Body of pancreas (tissue), 4 donors: ENCODE measurements around the gene GLI1. TPM values are rescaled to one million over a fixed set of nuclear protein-coding genes. Genes with fewer than 3 reads are reported as not detected.
A peak's percentile ranks its signal among the peaks of the same experiment; 100 is the strongest.

Experiments
- ATAC-seq: fragments of 150-250 bp; one replicate; pipeline ENCODE4 v1.9.1; 2016
- DNase-seq, 4 donors: peaks; one replicate each; pipeline ENCODE4 v3.0.0-alpha.2; 2019
- H3K27ac ChIP-seq, 4 donors: fragments of 200-600 bp; sonication (generic); 1 replicate in 3 of 4; 2 replicates in 1 of 4; pipeline versions ENCODE4 v1.5.1 to v1.6.1; 2016 to 2019; ENCODE audit warnings: mild to moderate bottlenecking in 1 of 4, mixed read lengths in 1 of 4, moderate library complexity in 1 of 4
- H3K27me3 ChIP-seq, 2 donors: fragments of 200-600 bp; sonication (generic); one replicate each; pipeline ENCODE4 v1.6.0; 2016; ENCODE audit warnings: mild to moderate bottlenecking in 1 of 2
- H3K36me3 ChIP-seq, 2 donors: fragments of 200-600 bp; sonication (generic); replicated peaks in 1 of 2; 2 replicates each; pipeline ENCODE4 v1.5.1; 2016; ENCODE audit warnings: low read depth in 2 of 2; ENCODE audit not compliant: insufficient read depth in 1 of 2
- H3K4me1 ChIP-seq: fragments of 200-600 bp; sonication (generic); one replicate; pipeline ENCODE4 v1.6.0; 2016
- H3K4me3 ChIP-seq, 2 donors: fragments of 200-600 bp; sonication (generic); 1 replicate in 1 of 2; 2 replicates in 1 of 2; pipeline ENCODE4 v1.5.1; 2016 to 2019
- H3K9me3 ChIP-seq, 3 donors: fragments of 200-600 bp; sonication (generic); 1 replicate in 2 of 3; 2 replicates in 1 of 3; pipeline ENCODE4 v1.5.1; 2016
- CTCF ChIP-seq, 7 experiments: fragments of 450-650 bp in 4 of 7; fragments of 200-600 bp in 3 of 7; sonication (generic) in 3 of 7; IDR thresholded peaks; one replicate each; pipeline ENCODE4 v1.5.1; 2016 to 2019; ENCODE audit warnings: antibody characterized with exemption in 7 of 7
- POLR2A ChIP-seq, 3 donors: fragments of 450-650 bp; IDR thresholded peaks; one replicate each; pipeline ENCODE4 v1.6.1; 2016; ENCODE audit warnings: antibody characterized with exemption in 3 of 3, mild to moderate bottlenecking in 2 of 3
- WGBS, 2 donors: methylation state at CpG; one replicate each; pipeline ENCODE4 v1.1.5; 2017; 5-methylcytosine and 5-hydroxymethylcytosine counted together
- intact Hi-C: fragments of 100-400 bp; cut with DNase I; formaldehyde crosslinking; loops from one replicate; pipeline ENCODE4 v1.15.1; 2023
- total RNA-seq, 2 donors: library from RNA; depleted of rRNA; stranded (reverse); fragments of >200 nt; gene quantifications; one replicate each; pipeline ENCODE4 v1.1.0, GENCODE V29; 2016

The GLI1 gene
- total RNA-seq, 2 donors from 2014 or later = 1.0 TPM; not detected in 1

- Histone ChIP-seq H3K9me3 (no peaks in the 10 kb centered on the region), H3K27me3 (peaks cover 0 to 17% of the 10 kb centered on the region in 2 donors), H3K36me3 (no peaks in the 10 kb centered on the region), H3K4me1 (peaks cover 15% of the 10 kb centered on the region), H3K27ac (no peak overlapping the region), H3K4me3 (peak overlapping the region in 1 of 2 donors; percentile 16)
- intact Hi-C loops = no loop called here
- WGBS, 2 donors = 13 to 14% methylated on average over 16 to 84 of the region's 84 CpGs
- peak; percentile 48 to 60 (median 53) for DNase-seq
- ATAC-seq = peak; percentile 64
- TF ChIP-seq POLR2A (IDR thresholded peaks at IDR 0.05) (no peak), CTCF (IDR thresholded peaks at IDR 0.05) (no peak)
Measured at GRCh38 chr12:57475271-57476161, 15.9 kb downstream of the GLI1 start.

- intact Hi-C loops = no loop called here
- 18 to 61% methylated on average over 10 to 28 of the region's 29 CpGs for whole genome bisulfite sequencing, 2 donors
- peaks cover 0 to 17% of the 10 kb centered on the region in 2 donors for H3K27me3 ChIP-seq
- DNase-seq (peak in 1 of 4 donors; percentile 31), ATAC-seq (peak; percentile 22)
- no peaks in the 10 kb centered on the region for H3K9me3 ChIP-seq
- TF ChIP-seq CTCF (IDR thresholded peaks at IDR 0.05) (peak in 4 of 7 experiments; percentile 3 to 26 (median 15)), POLR2A (IDR thresholded peaks at IDR 0.05) (no peak)
- no peaks in the 10 kb centered on the region for H3K36me3 ChIP-seq
- no peak overlapping the region for H3K27ac ChIP-seq
- peak overlapping the region in 1 of 2 donors; percentile 16 for H3K4me3 ChIP-seq
- peaks cover 15% of the 10 kb centered on the region for H3K4me1 ChIP-seq
Measured at GRCh38 chr12:57476162-57476992, 16.8 kb downstream of the GLI1 start.

GRCh38 chr12:57476993-57477709 is 17.6 kb downstream of the GLI1 start:
- no peak for TF ChIP-seq CTCF (IDR thresholded peaks at IDR 0.05)
- 80 to 89% methylated on average over 12 of the region's 15 CpGs for WGBS, 2 donors
- Histone ChIP-seq H3K27ac (peak overlapping the region in 1 of 4 donors; percentile 43), H3K27me3 (peaks cover 0 to 17% of the 10 kb centered on the region in 2 donors), H3K4me3 (no peak overlapping the region), H3K36me3 (no peaks in the 10 kb centered on the region), H3K9me3 (no peaks in the 10 kb centered on the region), H3K4me1 (peaks cover 15% of the 10 kb centered on the region)
- ATAC-seq = no peak
- intact Hi-C loops = no loop called here
- no peak for DNase-seq

GRCh38 chr12:57477710-57478681 is 18.4 kb downstream of the GLI1 start:
- TF ChIP-seq POLR2A (IDR thresholded peaks at IDR 0.05) = peak in 1 of 3 donors; percentile 21
- no peak for TF ChIP-seq CTCF (IDR thresholded peaks at IDR 0.05)
- Histone ChIP-seq H3K27ac (peak overlapping the region in 2 of 4 donors; percentile 41 to 59), H3K4me1 (peaks cover 15% of the 10 kb centered on the region), H3K27me3 (peaks cover 0 to 17% of the 10 kb centered on the region in 2 donors), H3K9me3 (no peaks in the 10 kb centered on the region), H3K36me3 (no peaks in the 10 kb centered on the region), H3K4me3 (no peak overlapping the region)
- intact Hi-C loops = no loop called here
- DNase-seq (no peak), ATAC-seq (no peak)
- 60 to 77% methylated on average over 12 of the region's 12 CpGs for WGBS, 2 donors
